HEK293 (cell line): Measurements from ENCODE around the gene ASCC1.
A peak's percentile ranks its signal among the peaks of the same experiment; 100 is the strongest.

Source experiments
- CTCF ChIA-PET: fragments of 350-600 bp; formaldehyde crosslinking; extraction: SDS; loops from one replicate; lab custom pipeline; 2021; ENCODE audit warnings: antibody characterized with exemption; lab: Yijun Ruan, JAX
- POLR2A ChIA-PET: fragments of 300-600 bp; formaldehyde crosslinking; extraction: SDS; loops from one replicate; lab custom pipeline; 2020; ENCODE audit warnings: antibody characterized with exemption, inconsistent platforms; lab: Yijun Ruan, JAX
- H3K27ac ChIP-seq: fragments of 200-500 bp; sonication (Bioruptor generic); 2 replicates; pipeline ENCODE4 v1.5.1; 2014; ENCODE audit warnings: low read depth, low read length, control low read depth, inconsistent platforms; ENCODE audit errors: extremely low read depth
- H3K36me3 ChIP-seq, 2 experiments: fragments of 200-500 bp in 1 of 2; sonication (Bioruptor generic) in 1 of 2; 1 replicate in 1 of 2; 2 replicates in 1 of 2; pipeline ENCODE4 v1.5.1; 2014 to 2017; ENCODE audit warnings: inconsistent platforms in 2 of 2, low read length in 2 of 2; ENCODE audit not compliant: control insufficient read depth in 2 of 2, insufficient read depth in 1 of 2
- H3K4me1 ChIP-seq: fragments of 200-500 bp; sonication (Bioruptor generic); 2 replicates; pipeline ENCODE4 v1.5.1; 2014; ENCODE audit warnings: mild to moderate bottlenecking, low read length, inconsistent platforms; ENCODE audit not compliant: control insufficient read depth, insufficient read depth
- H3K4me3 ChIP-seq: 2 replicates; pipeline ENCODE4 v1.5.1; 2011; ENCODE audit warnings: low read depth, mild to moderate bottlenecking, control low read depth, low read length, moderate library complexity
- H3K9me3 ChIP-seq: fragments of 200-500 bp; sonication (Bioruptor generic); 2 replicates; pipeline ENCODE4 v1.5.1; 2014; ENCODE audit warnings: low read depth, low read length, inconsistent platforms; ENCODE audit not compliant: control insufficient read depth, insufficient read depth
- KLF9 ChIP-seq: fragments of 450-650 bp; formaldehyde crosslinking; IDR thresholded peaks from 2 replicates; pipeline ENCODE4 v1.5.1; 2016; ENCODE audit warnings: missing biosample characterization, missing genetic modification characterization, low read depth
- MYNN ChIP-seq: fragments of 450-650 bp; formaldehyde crosslinking; IDR thresholded peaks from 2 replicates; pipeline ENCODE4 v1.5.1; 2016; ENCODE audit warnings: missing biosample characterization, missing genetic modification characterization, borderline replicate concordance
- TRIM28 ChIP-seq: IDR thresholded peaks from 2 replicates; pipeline ENCODE4 v1.6.1; 2011; ENCODE audit warnings: low read length, control low read depth, borderline replicate concordance
- ZBTB8A ChIP-seq: fragments of 450-650 bp; formaldehyde crosslinking; IDR thresholded peaks from 2 replicates; pipeline ENCODE4 v1.5.1; 2016; ENCODE audit warnings: missing biosample characterization, missing genetic modification characterization
- ZEB2 ChIP-seq: fragments of 450-650 bp; formaldehyde crosslinking; IDR thresholded peaks from 2 replicates; pipeline ENCODE4 v1.5.1; 2016; ENCODE audit warnings: missing biosample characterization, missing genetic modification characterization
- ZFP3 ChIP-seq: fragments of 450-650 bp; formaldehyde crosslinking; IDR thresholded peaks from 2 replicates; pipeline ENCODE4 v1.5.1; 2016; ENCODE audit warnings: low read depth, missing biosample characterization, missing genetic modification characterization
- ZFP69B ChIP-seq: fragments of 450-650 bp; formaldehyde crosslinking; IDR thresholded peaks from 2 replicates; pipeline ENCODE4 v1.5.1; 2016; ENCODE audit warnings: missing biosample characterization, missing genetic modification characterization
- ZNF2 ChIP-seq: fragments of 450-650 bp; formaldehyde crosslinking; IDR thresholded peaks from 2 replicates; pipeline ENCODE4 v1.5.1; 2016; ENCODE audit warnings: missing biosample characterization, missing genetic modification characterization
- ZNF221 ChIP-seq: fragments of 450-650 bp; formaldehyde crosslinking; IDR thresholded peaks from 2 replicates; pipeline ENCODE4 v1.5.1; 2017; ENCODE audit warnings: missing biosample characterization, missing genetic modification characterization, borderline replicate concordance
- ZNF292 ChIP-seq: fragments of 450-650 bp; formaldehyde crosslinking; IDR thresholded peaks from 2 replicates; pipeline ENCODE4 v1.5.1; 2016; ENCODE audit warnings: low read depth, missing biosample characterization, missing genetic modification characterization, borderline replicate concordance
- ZNF335 ChIP-seq: fragments of 450-650 bp; formaldehyde crosslinking; conservative IDR thresholded peaks from 2 replicates; pipeline ENCODE4 v1.5.1; 2016; ENCODE audit warnings: missing biosample characterization, missing genetic modification characterization
- ZNF37A ChIP-seq: fragments of 450-650 bp; IDR thresholded peaks from 2 replicates; pipeline ENCODE4 v1.5.1; 2018; ENCODE audit warnings: missing biosample characterization, missing genetic modification characterization
- ZNF394 ChIP-seq: fragments of 450-650 bp; formaldehyde crosslinking; IDR thresholded peaks from 2 replicates; pipeline ENCODE4 v1.5.1; 2016; ENCODE audit warnings: missing biosample characterization, missing genetic modification characterization, mild to moderate bottlenecking, moderate library complexity, borderline replicate concordance
- ZNF398 ChIP-seq: fragments of 450-650 bp; formaldehyde crosslinking; IDR thresholded peaks from 2 replicates; pipeline ENCODE4 v1.5.1; 2017; ENCODE audit warnings: missing biosample characterization, missing genetic modification characterization
- ZNF510 ChIP-seq: fragments of 450-650 bp; formaldehyde crosslinking; IDR thresholded peaks from 2 replicates; pipeline ENCODE4 v1.5.1; 2018; ENCODE audit warnings: mild to moderate bottlenecking, missing genetic modification characterization, missing biosample characterization; ENCODE audit not compliant: insufficient replicate concordance
- ZNF518A ChIP-seq: fragments of 450-650 bp; formaldehyde crosslinking; conservative IDR thresholded peaks from 2 replicates; pipeline ENCODE4 v1.5.1; 2016; ENCODE audit warnings: low read depth, missing biosample characterization, missing genetic modification characterization
- ZNF585B ChIP-seq: fragments of 450-650 bp; formaldehyde crosslinking; IDR thresholded peaks from 2 replicates; pipeline ENCODE4 v1.5.1; 2016; ENCODE audit warnings: missing biosample characterization, missing genetic modification characterization
- ZNF600 ChIP-seq: fragments of 450-650 bp; formaldehyde crosslinking; IDR thresholded peaks from 2 replicates; pipeline ENCODE4 v1.5.1; 2016; ENCODE audit warnings: missing biosample characterization, missing genetic modification characterization
- ZNF629 ChIP-seq: fragments of 450-650 bp; formaldehyde crosslinking; IDR thresholded peaks from 2 replicates; pipeline ENCODE4 v1.5.1; 2017; ENCODE audit warnings: missing biosample characterization, missing genetic modification characterization
- ZNF660 ChIP-seq: fragments of 450-650 bp; IDR thresholded peaks from 2 replicates; pipeline ENCODE4 v1.5.1; 2018; ENCODE audit warnings: missing biosample characterization, mild to moderate bottlenecking, missing genetic modification characterization
- ZNF692 ChIP-seq: fragments of 450-650 bp; formaldehyde crosslinking; IDR thresholded peaks from 2 replicates; pipeline ENCODE4 v1.5.1; 2016; ENCODE audit warnings: missing biosample characterization, missing genetic modification characterization
- TF ChIP-seq, protein P1 (sequence below): fragments of 450-650 bp; formaldehyde crosslinking; IDR thresholded peaks from 2 replicates; pipeline ENCODE4 v1.5.1; 2016; ENCODE audit warnings: missing biosample characterization, missing genetic modification characterization
- TF ChIP-seq, protein P2 (sequence below): fragments of 450-650 bp; formaldehyde crosslinking; IDR thresholded peaks from 2 replicates; pipeline ENCODE4 v1.5.1; 2016; ENCODE audit warnings: missing biosample characterization, missing genetic modification characterization, low read depth
- TF ChIP-seq, protein P3 (sequence below): fragments of 450-650 bp; formaldehyde crosslinking; IDR thresholded peaks from 2 replicates; pipeline ENCODE4 v1.5.1; 2016; ENCODE audit warnings: missing biosample characterization, missing genetic modification characterization

The ASCC1 gene

DNA sequence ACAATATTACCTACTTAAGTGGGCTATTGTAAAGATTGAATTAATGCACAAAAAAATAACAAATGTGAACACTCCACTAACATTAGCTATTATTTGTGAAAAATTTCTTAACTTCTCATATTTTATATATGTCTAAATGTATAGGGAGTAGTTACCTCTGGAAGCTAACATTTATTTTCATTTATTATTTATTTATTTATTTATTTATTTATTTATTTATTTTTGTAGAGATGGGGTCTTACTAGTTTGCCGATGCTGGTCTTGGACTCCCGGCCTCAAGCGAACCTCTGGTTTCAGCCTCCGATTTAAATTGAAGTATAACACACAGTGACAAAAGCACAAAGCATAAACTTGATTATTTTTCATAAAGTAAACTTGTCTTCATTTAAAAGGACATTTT lies 122.6 kb downstream of the ASCC1 start (continued):
- TF ChIP-seq ZNF518A, result peak; percentile 75
- TF ChIP-seq ZNF510, result peak; percentile 59
- no peak for TF ChIP-seq ZFP3 (tag by site-specific recombination)
- no peak for TF ChIP-seq ZNF585B (tag by site-specific recombination)
- TF ChIP-seq ZNF398 (tag by site-specific recombination), result no peak
- TF ChIP-seq ZBTB8A (tag by site-specific recombination), result peak; percentile 46; the same call in 1 of the 2 replicates
- 0 out of 2 replicates have a peak, but pooled peaks have one; percentile 45 for TF ChIP-seq ZNF292 (tag by site-specific recombination)

DNA sequence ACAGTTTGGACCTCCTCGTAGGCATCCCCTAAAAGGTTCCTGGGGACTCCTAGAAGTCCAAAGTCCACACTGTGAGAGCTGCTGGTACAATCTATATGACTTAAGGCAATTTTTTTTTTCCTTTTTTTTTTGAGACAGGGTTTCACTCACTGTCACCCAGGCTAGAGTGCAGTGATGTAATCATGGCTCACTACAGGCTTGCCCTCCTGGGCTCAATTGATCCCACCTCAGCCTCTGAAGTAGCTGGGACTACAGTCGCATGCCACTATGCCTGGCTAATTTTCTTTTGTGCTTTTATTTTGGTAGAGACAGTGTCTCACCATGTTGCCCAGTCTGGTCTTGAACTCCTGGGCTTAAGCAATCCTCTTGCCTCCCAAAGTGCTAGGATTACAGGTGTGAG lies 123.1 kb downstream of the ASCC1 start:
- Histone ChIP-seq H3K4me3 (no peak overlapping the region), H3K36me3 (peaks cover 0 to 3% of the 10 kb centered on the region in 2 experiments; a peak in 1 of 3 replicates), H3K27ac (no peak overlapping the region), H3K9me3 (no peaks in the 10 kb centered on the region), H3K4me1 (peaks cover 29% of the 10 kb centered on the region)
- POLR2A ChIA-PET, result no interaction called here
- CTCF ChIA-PET, result interaction anchor here (0.9 to 2.1 kb wide), 3 partner anchors 10 to 197 kb away, joined by 3 to 8 read pairs (median 6); no protein-coding TSS in a partner anchor
- TF ChIP-seq, protein P1, sequence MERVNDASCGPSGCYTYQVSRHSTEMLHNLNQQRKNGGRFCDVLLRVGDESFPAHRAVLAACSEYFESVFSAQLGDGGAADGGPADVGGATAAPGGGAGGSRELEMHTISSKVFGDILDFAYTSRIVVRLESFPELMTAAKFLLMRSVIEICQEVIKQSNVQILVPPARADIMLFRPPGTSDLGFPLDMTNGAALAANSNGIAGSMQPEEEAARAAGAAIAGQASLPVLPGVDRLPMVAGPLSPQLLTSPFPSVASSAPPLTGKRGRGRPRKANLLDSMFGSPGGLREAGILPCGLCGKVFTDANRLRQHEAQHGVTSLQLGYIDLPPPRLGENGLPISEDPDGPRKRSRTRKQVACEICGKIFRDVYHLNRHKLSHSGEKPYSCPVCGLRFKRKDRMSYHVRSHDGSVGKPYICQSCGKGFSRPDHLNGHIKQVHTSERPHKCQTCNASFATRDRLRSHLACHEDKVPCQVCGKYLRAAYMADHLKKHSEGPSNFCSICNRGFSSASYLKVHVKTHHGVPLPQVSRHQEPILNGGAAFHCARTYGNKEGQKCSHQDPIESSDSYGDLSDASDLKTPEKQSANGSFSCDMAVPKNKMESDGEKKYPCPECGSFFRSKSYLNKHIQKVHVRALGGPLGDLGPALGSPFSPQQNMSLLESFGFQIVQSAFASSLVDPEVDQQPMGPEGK (tag by site-specific recombination), result 0 out of 2 replicates have a peak, but pooled peaks have one; percentile 21
- TF ChIP-seq, protein P2, sequence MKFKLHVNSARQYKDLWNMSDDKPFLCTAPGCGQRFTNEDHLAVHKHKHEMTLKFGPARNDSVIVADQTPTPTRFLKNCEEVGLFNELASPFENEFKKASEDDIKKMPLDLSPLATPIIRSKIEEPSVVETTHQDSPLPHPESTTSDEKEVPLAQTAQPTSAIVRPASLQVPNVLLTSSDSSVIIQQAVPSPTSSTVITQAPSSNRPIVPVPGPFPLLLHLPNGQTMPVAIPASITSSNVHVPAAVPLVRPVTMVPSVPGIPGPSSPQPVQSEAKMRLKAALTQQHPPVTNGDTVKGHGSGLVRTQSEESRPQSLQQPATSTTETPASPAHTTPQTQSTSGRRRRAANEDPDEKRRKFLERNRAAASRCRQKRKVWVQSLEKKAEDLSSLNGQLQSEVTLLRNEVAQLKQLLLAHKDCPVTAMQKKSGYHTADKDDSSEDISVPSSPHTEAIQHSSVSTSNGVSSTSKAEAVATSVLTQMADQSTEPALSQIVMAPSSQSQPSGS, result peak; percentile 34; the same call in 1 of the 2 replicates
- peak; percentile 70; the same call in 1 of the 2 replicates for TF ChIP-seq ZEB2 (tag by site-specific recombination)
- TF ChIP-seq MYNN (tag by site-specific recombination), result peak; percentile 99
- no peak for TF ChIP-seq KLF9 (tag by site-specific recombination)
- TF ChIP-seq ZNF2 (tag by site-specific recombination), result peak; percentile 28; the same call in 1 of the 2 replicates
- peak; percentile 25; the same call in 1 of the 2 replicates for TF ChIP-seq ZNF335 (tag by site-specific recombination)
- no peak for TF ChIP-seq ZFP69B
- TF ChIP-seq, protein P3, sequence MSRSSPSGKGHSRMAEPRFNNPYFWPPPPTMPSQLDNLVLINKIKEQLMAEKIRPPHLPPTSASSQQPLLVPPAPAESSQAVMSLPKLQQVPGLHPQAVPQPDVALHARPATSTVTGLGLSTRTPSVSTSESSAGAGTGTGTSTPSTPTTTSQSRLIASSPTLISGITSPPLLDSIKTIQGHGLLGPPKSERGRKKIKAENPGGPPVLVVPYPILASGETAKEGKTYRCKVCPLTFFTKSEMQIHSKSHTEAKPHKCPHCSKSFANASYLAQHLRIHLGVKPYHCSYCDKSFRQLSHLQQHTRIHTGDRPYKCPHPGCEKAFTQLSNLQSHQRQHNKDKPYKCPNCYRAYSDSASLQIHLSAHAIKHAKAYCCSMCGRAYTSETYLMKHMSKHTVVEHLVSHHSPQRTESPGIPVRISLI (tag by site-specific recombination), result peak; percentile 98
- TF ChIP-seq ZNF600 (tag by site-specific recombination), result 0 out of 2 replicates have a peak, but pooled peaks have one; percentile 25
- no peak for TF ChIP-seq ZNF221
- 0 out of 2 replicates have a peak, but pooled peaks have one; percentile 16 for TF ChIP-seq ZNF692 (tag by site-specific recombination)
- no peak for TF ChIP-seq ZNF37A
- no peak for TF ChIP-seq ZNF660 (tag by site-specific recombination)
- TF ChIP-seq ZNF394 (tag by site-specific recombination), result peak; percentile 85; the same call in 1 of the 2 replicates
- no peak for TF ChIP-seq TRIM28
- peak; percentile 86 for TF ChIP-seq ZNF629 (tag by site-specific recombination)
